WTC11 (cell line): ENCODE results near the gene SEC24B. TPM values are rescaled to one million over a fixed set of nuclear protein-coding genes. Genes with fewer than 3 reads are reported as not detected.

Experiments
- ATAC-seq: fragments of 200-7000 bp; cut with Tn5 transposase; 2 replicates; pipeline ENCODE4 v1.10.0; 2021; ENCODE audit warnings: mild to moderate bottlenecking, moderate library complexity
- Bru-seq: library from RNA; stranded (reverse); fragments of 400-500 nt; gene quantifications from one replicate; lab custom pipeline; 2021; lab: Mats Ljungman, UMichigan
- CTCF ChIA-PET: fragments of 300-600 bp; sonication (Branson Sonifier 250); formaldehyde crosslinking; loops from one replicate; lab custom pipeline; 2021; ENCODE audit warnings: antibody characterized with exemption; lab: Charles Lee
- POLR2A ChIA-PET: fragments of 350-600 bp; sonication (Branson Sonifier 250); formaldehyde crosslinking; loops from one replicate; lab custom pipeline; 2021; ENCODE audit warnings: antibody characterized with exemption; lab: Charles Lee
- DNase-seq: peaks from one replicate; pipeline ENCODE4 v3.0.0; 2021; ENCODE audit warnings: low spot score
- H3K27ac Mint-ChIP-seq: 2 replicates; pipeline ENCODE4 v1.8.0; 2021; ENCODE audit warnings: mixed read lengths
- H3K27me3 Mint-ChIP-seq: 2 replicates; pipeline ENCODE4 v1.8.0; 2021; ENCODE audit warnings: low read depth, mild to moderate bottlenecking, moderate library complexity, mixed read lengths
- H3K36me3 Mint-ChIP-seq: 2 replicates; pipeline ENCODE4 v1.8.0; 2021; ENCODE audit warnings: mixed read lengths
- H3K4me1 Mint-ChIP-seq: 2 replicates; pipeline ENCODE4 v1.8.0; 2022; ENCODE audit warnings: mixed read lengths
- H3K4me3 Mint-ChIP-seq: 2 replicates; pipeline ENCODE4 v1.8.0; 2021; ENCODE audit warnings: mild to moderate bottlenecking, moderate library complexity, mixed read lengths
- H3K9me3 Mint-ChIP-seq: 2 replicates; pipeline ENCODE4 v1.8.0; 2021; ENCODE audit warnings: mixed read lengths
- CREM ChIP-seq: sonication (generic); formaldehyde crosslinking; IDR thresholded peaks from 2 replicates; pipeline ENCODE4 v1.8.1; 2022; ENCODE audit warnings: mild to moderate bottlenecking, missing genetic modification reagents, moderate library complexity
- ELF4 ChIP-seq: sonication (generic); formaldehyde crosslinking; IDR thresholded peaks from 2 replicates; pipeline ENCODE4 v1.8.1; 2022; ENCODE audit warnings: low read depth, mild to moderate bottlenecking, moderate library complexity, missing genetic modification reagents
- ERG ChIP-seq: fragments of 250-450 bp; sonication (Bioruptor Pico); IDR thresholded peaks from 2 replicates; pipeline ENCODE4 v1.8.0; 2021; ENCODE audit warnings: mild to moderate bottlenecking
- ETV6 ChIP-seq: sonication (generic); formaldehyde crosslinking; IDR thresholded peaks from 2 replicates; pipeline ENCODE4 v1.8.1; 2022; ENCODE audit warnings: mild to moderate bottlenecking, missing genetic modification reagents
- FOXK1 ChIP-seq: sonication (generic); formaldehyde crosslinking; IDR thresholded peaks from 2 replicates; pipeline ENCODE4 v1.8.0; 2022; ENCODE audit warnings: mild to moderate bottlenecking, moderate library complexity, missing genetic modification reagents
- FOXP1 ChIP-seq: sonication (generic); formaldehyde crosslinking; IDR thresholded peaks from 2 replicates; pipeline ENCODE4 v1.8.0; 2022; ENCODE audit warnings: missing genetic modification reagents, mild to moderate bottlenecking, moderate library complexity, borderline replicate concordance
- GTF2I ChIP-seq: fragments of 250-450 bp; sonication (Bioruptor Pico); conservative IDR thresholded peaks from 2 replicates; pipeline ENCODE4 v1.4.0; 2021; ENCODE audit warnings: mild to moderate bottlenecking
- HMGA2 ChIP-seq: fragments of 250-450 bp; sonication (Bioruptor Pico); IDR thresholded peaks from 2 replicates; pipeline ENCODE4 v1.4.0; 2021; ENCODE audit warnings: mild to moderate bottlenecking, moderate library complexity
- HMGXB4 ChIP-seq: sonication (generic); formaldehyde crosslinking; IDR thresholded peaks from 2 replicates; pipeline ENCODE4 v1.8.1; 2023; ENCODE audit warnings: mild to moderate bottlenecking, moderate library complexity, missing genetic modification reagents
- KAT7 ChIP-seq: sonication (generic); formaldehyde crosslinking; IDR thresholded peaks from 2 replicates; pipeline ENCODE4 v1.8.1; 2023; ENCODE audit warnings: missing genetic modification reagents, mild to moderate bottlenecking, borderline replicate concordance
- MYBL2 ChIP-seq: sonication (generic); formaldehyde crosslinking; IDR thresholded peaks from 2 replicates; pipeline ENCODE4 v1.8.1; 2023; ENCODE audit warnings: mild to moderate bottlenecking, moderate library complexity, missing genetic modification reagents
- RELA ChIP-seq: sonication (generic); formaldehyde crosslinking; IDR thresholded peaks from 2 replicates; pipeline ENCODE4 v1.8.1; 2022; ENCODE audit warnings: missing genetic modification reagents, mild to moderate bottlenecking, borderline replicate concordance
- RORB ChIP-seq: fragments of 250-450 bp; sonication (Bioruptor Pico); IDR thresholded peaks from 2 replicates; pipeline ENCODE4 v1.9.0; 2021; ENCODE audit warnings: mild to moderate bottlenecking
- TCF7 ChIP-seq: sonication (generic); formaldehyde crosslinking; IDR thresholded peaks from 2 replicates; pipeline ENCODE4 v1.8.0; 2022; ENCODE audit warnings: mild to moderate bottlenecking, low read depth, missing genetic modification reagents, moderate library complexity
- TEAD1 ChIP-seq: sonication (generic); formaldehyde crosslinking; IDR thresholded peaks from 2 replicates; pipeline ENCODE4 v1.8.0; 2022; ENCODE audit warnings: mild to moderate bottlenecking, missing genetic modification reagents
- TP53 ChIP-seq: sonication (generic); formaldehyde crosslinking; IDR thresholded peaks from 2 replicates; pipeline ENCODE4 v1.8.1; 2023; ENCODE audit warnings: mild to moderate bottlenecking, missing genetic modification reagents
- ZBTB21 ChIP-seq: sonication (generic); formaldehyde crosslinking; IDR thresholded peaks from 2 replicates; pipeline ENCODE4 v1.8.1; 2023; ENCODE audit warnings: mild to moderate bottlenecking, missing genetic modification reagents, borderline replicate concordance
- ZNF263 ChIP-seq: sonication (generic); formaldehyde crosslinking; IDR thresholded peaks from 2 replicates; pipeline ENCODE4 v1.8.1; 2022; ENCODE audit warnings: low read depth, mild to moderate bottlenecking, moderate library complexity, missing genetic modification reagents
- ZNF416 ChIP-seq: fragments of 250-450 bp; sonication (Bioruptor Pico); IDR thresholded peaks from 2 replicates; pipeline ENCODE4 v1.9.0; 2021; ENCODE audit warnings: mild to moderate bottlenecking, inconsistent platforms
- ZNF512 ChIP-seq: sonication (generic); formaldehyde crosslinking; IDR thresholded peaks from 2 replicates; pipeline ENCODE4 v1.8.1; 2022; ENCODE audit warnings: missing genetic modification reagents, borderline replicate concordance
- ZNF532 ChIP-seq: fragments of 250-450 bp; sonication (Bioruptor Pico); IDR thresholded peaks from 2 replicates; pipeline ENCODE4 v1.9.0; 2021; ENCODE audit warnings: mild to moderate bottlenecking, borderline replicate concordance
- ZNF671 ChIP-seq: fragments of 250-450 bp; sonication (Bioruptor Pico); IDR thresholded peaks from 2 replicates; pipeline ENCODE4 v1.8.0; 2021; ENCODE audit warnings: mild to moderate bottlenecking
- ZSCAN18 ChIP-seq: fragments of 250-450 bp; sonication (Bioruptor Pico); IDR thresholded peaks from 2 replicates; pipeline ENCODE4 v2.1.2; 2022; ENCODE audit warnings: mild to moderate bottlenecking, moderate library complexity
- long read RNA-seq, 3 experiments: library from RNA in 1 of 3; library from capped mRNA in 1 of 3; library from polyadenylated mRNA in 1 of 3; unstranded in 2 of 3; stranded (forward) in 1 of 3; transcript quantifications; one replicate each; pipeline ENCODE4 v2.0.0, GENCODE V29; 2021
- total RNA-seq: library from RNA; stranded (reverse); gene quantifications from 3 replicates; pipeline ENCODE4 v1.2.3, GENCODE V29; 2021

The SEC24B gene
- total RNA-seq: 21.6 to 24.0 TPM (median 22.4 TPM) in 3 replicates
- Bru-seq, nascent RNA: percentile 82 among the genes with signal in this experiment
- long read RNA-seq, experiment 1, full-length matches to known transcripts: 50 of 122 reads
- long read RNA-seq, experiment 1, partial matches to known transcripts: 17 of 122 reads
- long read RNA-seq, experiment 1, other reads (novel, unspliced or antisense): 55 of 122 reads
- long read RNA-seq, experiment 2, full-length matches to known transcripts: 6 of 31 reads
- long read RNA-seq, experiment 2, partial matches to known transcripts: 14 of 31 reads
- long read RNA-seq, experiment 2, other reads (novel, unspliced or antisense): 11 of 31 reads
- long read RNA-seq, experiment 3, partial matches to known transcripts: 1 of 1 reads
- long read RNA-seq, experiment 3, other reads (novel, unspliced or antisense): 0 of 1 reads

GRCh38 chr4:109433205-109434006 lies at the start of gene SEC24B:
Gene SEC24B, plus strand, starts transcription at chr4:109433815. Its CDS starts 55 bp downstream, at chr4:109433870.
- ChIA-PET CTCF (interaction anchor here (0.6 to 2.0 kb wide), 27 partner anchors 9 to 704 kb away, joined by 3 to 20 read pairs (median 3); partner anchors contain the start of genes CASP6 and PLA2G12A), POLR2A (interaction anchor here (1.3 kb wide), 1 partner anchor 382 kb away, joined by 3 read pairs; the partner anchor contains the start of gene GAR1)
- peak; percentile 88 for ATAC-seq
- no peaks in the 10 kb centered on the region for H3K27me3 Mint-ChIP-seq
- H3K4me3 Mint-ChIP-seq: peak within 1 kb of the TSS; percentile 80
- peaks cover 45% of the 10 kb centered on the region for H3K4me1 Mint-ChIP-seq
- H3K27ac Mint-ChIP-seq: peak within 1 kb of the TSS; percentile 79; the same call in 1 of the 2 replicates
- peaks cover 2% of the 10 kb centered on the region; the same call in 1 of the 2 replicates for H3K36me3 Mint-ChIP-seq
- no peaks in the 10 kb centered on the region for H3K9me3 Mint-ChIP-seq
- peak; percentile 88 for DNase-seq
- peak; percentile 91 for TF ChIP-seq ETV6
- TF ChIP-seq TCF7 (CRISPR knock-in tag): peak; percentile 70; the same call in 1 of the 2 replicates
- TF ChIP-seq HMGXB4 (CRISPR knock-in tag): peak; percentile 96
- TF ChIP-seq ELF4: 0 out of 2 replicates have a peak, but pooled peaks have one; percentile 59
- TF ChIP-seq MYBL2 (CRISPR knock-in tag): peak; percentile 67; the same call in 1 of the 2 replicates
- 0 out of 2 replicates have a peak, but pooled peaks have one; percentile 28 for TF ChIP-seq ZNF512
- TF ChIP-seq TP53: peak; percentile 40; the same call in 1 of the 2 replicates
- peak; percentile 89; the same call in 1 of the 2 replicates for TF ChIP-seq FOXP1
- peak; percentile 51; the same call in 1 of the 2 replicates for TF ChIP-seq CREM (CRISPR knock-in tag)
- no peak for TF ChIP-seq ZBTB21
- TF ChIP-seq ZNF416 (CRISPR knock-in tag): peak; percentile 58; the same call in 1 of the 2 replicates
- TF ChIP-seq KAT7 (CRISPR knock-in tag): peak; percentile 63; the same call in 1 of the 2 replicates
- peak; percentile 78; the same call in 1 of the 2 replicates for TF ChIP-seq ERG
- TF ChIP-seq HMGA2 (CRISPR knock-in tag): no peak
- TF ChIP-seq ZNF263 (CRISPR knock-in tag): no peak
- no peak for TF ChIP-seq RELA (CRISPR knock-in tag)
- TF ChIP-seq GTF2I (CRISPR knock-in tag): no peak
- TF ChIP-seq ZNF532: 0 out of 2 replicates have a peak, but pooled peaks have one; percentile 31
- peak; percentile 59; the same call in 1 of the 2 replicates for TF ChIP-seq FOXK1 (CRISPR knock-in tag)
- no peak for TF ChIP-seq RORB (CRISPR knock-in tag)
- TF ChIP-seq ZSCAN18 (CRISPR knock-in tag): no peak
- TF ChIP-seq ZNF671 (CRISPR knock-in tag): no peak
- peak; percentile 67; the same call in 1 of the 2 replicates for TF ChIP-seq TEAD1
